Hematopoietic multipotent progenitor cell treated with erythropoietin and hydrocortisone succinate and interleukin-3 and kit ligand, for 4 days (in vitro differentiated cells): ENCODE results near the gene SPRY4.
A peak's percentile ranks its signal among the peaks of the same experiment; 100 is the strongest.
"Not testable (repeated sequence)": the region's sequence is repeated elsewhere in the genome, so short reads cannot be mapped to it uniquely, and the experiment has no call there.

Experiments used
- DNase-seq: peaks from one replicate; pipeline ENCODE4 v3.0.0-alpha.2; 2015

SPRY4 gene, protein sequence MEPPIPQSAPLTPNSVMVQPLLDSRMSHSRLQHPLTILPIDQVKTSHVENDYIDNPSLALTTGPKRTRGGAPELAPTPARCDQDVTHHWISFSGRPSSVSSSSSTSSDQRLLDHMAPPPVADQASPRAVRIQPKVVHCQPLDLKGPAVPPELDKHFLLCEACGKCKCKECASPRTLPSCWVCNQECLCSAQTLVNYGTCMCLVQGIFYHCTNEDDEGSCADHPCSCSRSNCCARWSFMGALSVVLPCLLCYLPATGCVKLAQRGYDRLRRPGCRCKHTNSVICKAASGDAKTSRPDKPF

DNA sequence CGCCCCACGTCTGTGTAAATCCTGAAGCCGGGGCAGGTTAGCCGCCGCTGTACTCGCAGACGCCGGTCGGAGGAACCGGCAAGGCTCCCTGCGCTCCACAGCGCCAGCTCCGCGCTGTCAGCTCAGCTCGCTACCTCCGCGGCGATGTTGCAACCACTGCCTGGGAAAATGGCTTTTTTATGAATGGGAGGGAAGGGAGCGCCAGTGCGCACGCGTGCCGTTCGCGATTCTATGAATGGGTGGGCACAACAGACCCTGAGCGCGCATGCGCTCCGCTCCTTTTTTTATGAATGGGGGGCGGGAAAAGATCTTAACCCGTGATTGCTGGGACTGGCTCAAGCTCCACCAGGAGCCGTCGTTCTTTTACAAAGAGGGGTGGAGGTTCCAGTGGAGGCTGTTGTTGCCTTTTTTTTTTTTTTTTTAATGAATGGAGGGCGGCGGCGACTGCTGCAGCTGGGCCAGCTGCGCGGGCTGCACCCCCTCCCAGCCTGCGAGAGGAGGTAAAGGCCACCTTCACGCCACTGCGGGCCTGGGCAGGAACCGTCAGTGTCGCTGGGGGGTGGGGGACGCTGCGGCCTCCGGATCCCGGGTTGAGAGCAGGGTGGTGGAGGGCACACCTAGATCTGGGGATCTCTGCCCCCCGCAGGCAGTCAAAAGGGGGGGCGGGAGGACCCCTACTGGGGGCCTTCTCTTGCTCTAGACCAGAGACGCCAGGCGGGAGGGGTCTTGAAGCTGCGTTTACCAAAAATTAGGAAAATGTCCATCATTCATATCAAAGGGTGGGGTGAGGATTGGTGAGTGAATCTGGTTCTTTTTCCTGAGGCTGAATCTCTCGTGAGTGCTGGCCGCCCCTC, at the start of gene SPRY4:
TSS of gene SPRY4 (minus strand) at position 151 of the 854 bp plus-strand sequence. CDS start 9,913 bp downstream, outside the sequence.
- peak; percentile 97 for DNase-seq

DNA sequence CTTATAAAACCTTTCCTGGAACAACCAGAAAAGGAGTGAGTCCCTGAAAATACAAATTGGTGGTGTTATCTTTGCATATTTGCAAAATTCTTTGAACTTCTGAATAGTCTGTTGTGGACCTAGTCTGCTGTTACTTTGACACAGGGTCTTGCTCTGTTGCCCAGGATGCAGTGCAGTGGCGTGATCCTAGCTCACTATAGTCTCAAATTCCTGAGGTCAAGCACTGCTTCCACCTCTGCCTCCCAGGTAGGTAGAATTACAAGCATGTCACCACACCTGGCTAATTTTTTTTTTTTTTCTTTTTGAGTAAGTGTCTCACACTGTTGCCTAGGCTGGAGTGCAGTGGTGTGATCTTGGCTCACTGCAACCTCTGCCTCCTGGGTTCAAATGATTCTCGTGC, 43.7 kb upstream of the SPRY4 start:
- no peak for DNase-seq

DNA sequence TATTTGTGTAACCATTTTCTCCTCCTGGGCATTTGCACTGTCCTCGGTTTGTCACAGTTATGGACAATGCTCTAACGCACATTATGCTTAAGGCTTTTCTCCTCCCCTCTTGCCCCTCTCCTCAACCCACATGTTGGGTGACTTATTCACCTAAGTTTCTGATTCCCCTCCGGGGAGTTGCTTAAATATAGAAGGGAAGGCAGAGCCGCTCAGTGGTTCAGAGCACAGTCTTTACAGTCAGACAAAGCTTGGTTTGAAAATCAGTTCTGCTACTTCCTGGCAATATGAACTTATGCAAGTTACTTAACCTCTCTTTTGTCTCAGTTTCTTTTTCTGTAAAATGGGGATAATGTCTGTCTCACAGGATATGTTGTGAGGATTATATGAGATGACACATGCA, 41.2 kb upstream of the SPRY4 start:
- no peak for DNase-seq

DNA sequence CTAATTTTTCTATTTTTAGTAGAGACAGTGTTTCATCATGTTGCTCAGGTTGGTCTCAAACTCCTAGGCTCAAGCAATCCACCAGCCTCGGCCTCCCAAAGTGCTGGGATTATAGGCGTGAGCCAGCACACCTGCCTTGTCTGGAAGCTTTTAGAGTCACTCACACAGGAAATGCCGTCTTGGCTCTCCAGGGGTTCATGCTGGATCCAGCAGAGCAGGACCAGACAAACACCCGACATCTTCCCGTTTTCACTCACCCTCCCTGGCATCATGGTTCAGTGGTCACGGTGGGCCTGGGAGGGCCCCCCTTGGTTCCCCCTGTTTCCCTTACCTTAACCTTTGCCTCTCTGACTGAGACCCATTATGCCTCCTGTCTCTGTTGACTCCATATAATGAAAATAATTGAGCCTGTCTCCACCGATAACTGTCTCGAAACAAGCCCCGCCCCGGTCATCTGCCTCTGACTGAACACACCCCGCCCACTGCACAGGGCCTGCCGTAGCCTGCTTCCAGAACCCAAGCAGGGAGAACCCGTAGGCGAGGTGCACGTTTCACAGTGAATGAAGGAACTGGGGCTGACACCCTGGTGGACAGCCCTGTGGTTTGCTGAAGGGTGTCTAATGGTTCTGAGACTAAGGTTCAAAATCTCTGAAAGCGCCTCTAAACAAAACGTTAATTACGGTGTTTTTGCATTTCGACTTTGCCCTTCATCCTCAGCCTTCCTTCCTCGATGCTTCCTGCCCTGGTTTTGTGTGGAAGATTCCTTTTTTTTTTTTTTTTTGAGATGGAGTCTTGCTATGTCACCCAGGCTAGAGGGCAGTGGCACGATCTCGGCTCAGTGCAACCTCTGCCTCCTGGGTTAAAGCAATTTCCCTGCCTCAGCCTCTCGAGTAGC, 39.7 kb upstream of the SPRY4 start:
- DNase-seq = no peak

DNA sequence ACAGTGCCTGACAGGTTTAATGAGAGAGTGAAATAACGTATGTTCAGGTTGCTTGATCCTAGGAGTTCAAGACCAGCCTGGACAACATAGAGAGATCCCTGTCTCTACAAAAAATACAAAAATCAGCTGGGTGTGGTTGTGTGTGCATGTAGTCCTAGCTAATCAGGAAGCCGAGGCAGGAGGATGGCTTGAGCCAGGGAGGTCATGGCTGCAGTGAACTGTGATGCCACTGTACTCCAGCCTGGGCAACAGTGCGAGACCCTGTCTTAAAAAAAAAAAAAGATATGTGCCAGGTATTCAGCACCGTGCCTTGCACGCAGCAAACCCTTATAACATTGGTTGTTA, 38.8 kb upstream of the SPRY4 start:
- no peak for DNase-seq

DNA sequence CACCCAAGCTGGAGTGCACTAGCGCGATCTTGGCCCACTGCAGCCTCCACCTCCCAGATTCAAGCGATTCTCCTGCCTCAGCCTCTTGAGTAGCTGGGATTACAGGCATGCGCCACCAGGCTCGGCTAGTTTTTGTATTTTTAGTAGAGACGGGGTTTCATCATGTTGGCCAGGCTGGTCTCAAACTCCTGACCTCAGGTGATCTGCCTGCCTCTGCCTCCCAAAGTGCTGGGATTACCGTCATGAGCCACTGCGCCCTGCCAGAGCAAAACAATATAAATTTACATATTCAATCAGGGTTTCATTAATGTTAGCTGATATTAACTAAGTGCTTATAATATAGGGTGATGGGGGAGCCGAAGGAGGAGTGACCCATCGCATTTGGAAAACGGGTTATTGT, 37.4 kb upstream of the SPRY4 start:
- DNase-seq = not testable (repeated sequence)

DNA sequence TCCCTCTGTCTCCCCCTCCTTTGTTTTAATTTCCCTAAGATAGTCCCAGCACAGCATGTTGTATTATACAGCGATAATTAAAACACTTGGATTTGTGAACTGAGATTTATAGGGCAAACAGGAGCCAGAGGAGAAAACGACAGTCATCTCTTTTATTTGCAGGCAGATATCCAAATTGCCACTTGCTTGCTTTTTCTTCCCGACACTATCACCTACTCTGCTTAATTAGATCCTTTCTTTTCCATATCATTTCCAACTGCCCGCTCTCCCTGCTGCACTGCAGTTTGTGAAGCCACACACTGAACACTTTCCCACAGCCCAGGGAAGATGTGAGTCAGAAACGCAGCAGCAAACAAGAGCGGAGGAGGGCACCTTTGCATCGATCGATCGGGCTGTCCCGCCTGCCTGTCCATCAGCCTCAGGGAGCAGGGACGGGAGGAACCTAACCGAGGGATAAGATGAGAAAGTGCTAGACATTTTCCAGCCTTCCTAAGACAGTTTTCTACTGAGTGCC, 35.8 kb upstream of the SPRY4 start:
- DNase-seq = no peak

DNA sequence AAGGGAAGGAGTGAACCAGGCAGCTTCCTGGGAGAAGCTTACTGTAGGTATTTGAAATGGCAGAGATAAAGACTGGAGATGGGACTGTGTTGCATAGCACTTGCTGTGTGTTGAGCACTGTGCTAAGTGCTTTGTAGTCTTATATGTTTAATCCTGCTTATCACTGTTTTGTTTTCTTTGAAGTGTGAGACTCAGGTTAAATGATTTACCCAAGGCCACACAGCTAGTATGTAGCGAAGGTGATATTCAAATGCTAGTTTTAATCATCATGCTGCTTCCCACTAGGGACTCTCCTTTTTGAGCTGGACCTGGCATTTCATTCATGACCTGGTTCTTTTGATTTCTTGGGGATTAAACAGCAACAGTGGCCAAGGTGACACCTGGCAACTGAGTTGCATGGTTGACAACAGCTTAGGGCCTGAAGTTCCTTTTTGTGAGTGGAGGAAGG, 35.3 kb upstream of the SPRY4 start:
- DNase-seq = no peak

DNA sequence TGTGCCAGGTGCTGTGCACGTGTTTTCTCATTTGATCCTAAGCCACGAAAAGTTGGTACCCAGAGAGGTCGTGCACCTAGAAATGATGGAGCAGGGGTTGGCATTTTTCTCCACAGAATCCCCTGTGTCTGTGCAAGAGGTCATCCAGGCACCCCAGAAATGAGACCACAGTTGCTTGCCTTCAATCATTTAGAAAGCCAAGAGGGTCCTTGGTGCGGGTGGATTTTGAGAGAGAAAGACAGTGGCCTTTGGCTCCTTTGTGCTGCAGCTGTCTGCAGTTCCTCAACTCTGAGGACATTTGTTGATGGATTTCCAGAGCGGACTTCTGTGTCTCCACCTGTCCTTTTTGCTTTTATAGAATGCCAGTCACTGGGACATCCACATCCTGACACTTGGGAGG, 33.8 kb upstream of the SPRY4 start:
- DNase-seq = no peak

DNA sequence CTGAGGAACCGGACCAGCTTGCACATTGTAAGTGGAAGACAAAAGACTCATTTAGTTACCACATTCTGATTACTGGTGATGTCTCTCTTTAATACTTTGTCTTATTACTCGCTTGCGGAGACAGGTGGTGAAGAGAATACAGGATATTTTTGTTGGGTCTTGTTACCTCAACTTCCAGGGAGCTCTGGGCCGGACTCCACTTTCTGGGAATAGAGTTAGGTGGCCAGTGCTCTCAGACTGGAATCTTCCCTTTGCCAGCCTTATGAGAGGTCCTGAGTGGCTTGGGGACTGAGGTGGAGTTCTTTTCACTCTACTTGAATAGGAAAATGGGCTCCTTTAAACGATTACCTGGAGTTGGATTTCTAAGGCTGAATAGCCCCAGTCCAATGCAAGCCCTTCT, 33.3 kb upstream of the SPRY4 start:
- DNase-seq = no peak

DNA sequence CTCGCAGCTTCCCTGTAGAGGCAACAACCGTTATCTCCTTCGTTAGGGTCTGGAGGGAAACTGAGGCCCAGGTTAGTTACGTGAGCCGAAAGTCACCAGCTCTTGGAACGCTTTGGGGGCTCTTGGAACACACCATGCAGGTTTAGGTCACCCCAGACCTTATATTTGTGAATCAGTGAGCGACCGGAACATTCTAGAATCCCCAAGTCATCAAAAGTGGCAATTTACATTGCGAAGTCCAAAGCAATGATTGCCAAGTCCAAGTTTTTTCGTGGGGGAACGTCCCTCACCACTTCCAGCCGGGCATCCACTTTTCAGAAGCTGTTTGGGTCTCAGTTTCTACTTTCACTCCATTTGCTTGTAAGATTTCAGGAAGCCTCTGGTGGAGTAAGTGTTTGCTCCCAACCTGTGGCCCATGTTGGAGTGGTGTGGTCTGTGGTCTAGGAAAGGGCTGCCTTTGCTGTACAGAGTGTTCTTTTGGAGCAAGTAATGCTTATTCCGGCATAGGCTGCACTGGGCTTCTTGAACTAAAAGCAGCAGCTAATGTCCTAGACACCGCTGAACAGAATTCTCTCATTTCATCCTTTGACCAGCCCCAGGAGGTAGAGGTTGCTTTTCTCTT, 32.8 kb upstream of the SPRY4 start:
- DNase-seq = peak; percentile 7

DNA sequence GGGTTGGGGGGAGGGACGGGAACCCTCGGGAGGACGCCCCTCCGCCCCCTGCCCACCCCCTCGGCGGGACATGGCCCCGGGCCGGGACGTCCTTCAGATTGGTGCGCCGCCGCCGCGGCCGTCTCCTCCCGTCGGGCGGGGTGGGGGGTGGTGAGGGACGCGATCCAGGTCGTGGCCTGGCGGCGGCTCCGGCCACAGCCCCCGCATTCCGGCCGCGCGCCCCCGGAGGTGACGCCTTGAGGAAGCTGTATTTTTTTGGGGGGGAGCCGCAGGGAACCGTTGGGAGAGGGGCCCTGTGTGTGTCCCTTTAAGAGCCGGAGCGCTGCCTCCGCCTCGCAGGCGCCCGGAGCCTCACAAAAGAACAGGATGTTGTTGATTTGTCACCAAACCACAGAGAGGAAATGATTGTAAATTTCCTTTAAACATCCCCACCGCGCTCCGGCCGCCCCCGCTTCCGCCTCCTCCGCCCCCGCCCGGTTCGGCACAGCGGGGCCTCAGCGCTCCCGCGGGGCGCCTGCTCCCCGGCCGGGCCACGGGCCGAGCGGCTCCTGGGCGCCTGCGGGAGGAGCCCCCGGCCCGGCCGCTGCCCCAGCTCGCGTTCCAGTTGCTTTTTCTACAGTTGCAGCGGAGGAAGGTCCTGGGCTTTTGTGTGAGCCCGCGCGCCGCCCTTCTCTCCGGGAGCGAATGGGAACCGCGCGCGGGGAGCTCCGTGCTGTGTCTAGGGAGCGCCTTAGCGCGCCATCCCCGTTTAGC, 32.1 kb upstream of the SPRY4 start:
- DNase-seq = peak; percentile 91

DNA sequence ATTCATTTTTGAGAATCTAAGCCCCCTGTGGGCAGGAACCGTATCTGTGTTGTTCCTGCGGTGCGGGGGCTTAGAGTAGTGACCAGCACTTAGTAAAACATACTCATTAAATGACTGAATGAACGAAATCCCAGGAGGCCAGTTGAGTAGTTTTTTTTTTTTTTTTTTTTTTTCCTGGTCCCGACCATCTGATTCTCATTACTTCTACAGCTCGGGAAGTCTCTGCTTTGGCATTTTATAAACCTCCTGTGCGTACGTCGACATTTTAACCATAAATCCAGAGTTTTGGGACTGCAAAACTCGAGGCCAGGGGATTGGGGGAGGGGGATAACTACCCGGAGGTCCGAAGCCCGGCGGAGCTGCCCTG, 31.5 kb upstream of the SPRY4 start:
- DNase-seq = no peak

DNA sequence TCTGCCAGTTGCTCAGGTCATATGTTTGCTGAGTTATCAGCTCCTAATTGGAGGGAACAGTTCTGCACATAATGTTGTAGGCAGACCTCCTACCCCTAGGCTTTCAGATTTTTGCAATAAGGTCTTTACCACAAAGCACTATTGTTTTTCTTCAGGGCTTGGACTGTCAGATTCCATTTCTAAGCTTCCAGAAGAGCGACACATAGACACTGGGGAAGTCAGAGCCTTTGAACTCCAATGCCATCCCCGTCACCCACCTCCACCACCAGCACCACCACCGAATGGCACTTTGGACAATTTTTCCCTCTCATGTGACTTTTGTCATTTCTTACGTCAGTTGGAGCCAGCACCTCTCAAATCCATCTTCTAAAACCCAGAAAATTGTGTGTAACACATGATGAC, 28.3 kb upstream of the SPRY4 start:
- DNase-seq = no peak

DNA sequence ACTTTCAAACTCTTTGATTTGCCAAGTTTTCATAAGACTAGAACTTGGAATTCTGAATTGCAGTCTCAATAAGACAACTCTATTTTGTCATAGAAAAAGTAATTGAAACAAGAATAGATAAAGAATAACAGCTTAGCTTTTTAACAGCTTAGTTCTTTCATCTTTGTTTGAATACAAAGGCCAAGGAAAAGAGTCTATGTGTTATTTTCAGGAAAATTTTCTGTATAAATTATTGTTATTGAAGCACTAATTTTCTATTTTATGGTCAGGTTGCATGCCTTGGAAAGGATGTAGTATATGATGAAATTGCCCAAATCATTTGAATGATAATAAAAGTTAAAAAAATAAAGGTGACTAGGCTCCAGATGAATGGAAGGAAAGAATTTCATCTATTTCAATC, 25.2 kb upstream of the SPRY4 start:
- DNase-seq = no peak

DNA sequence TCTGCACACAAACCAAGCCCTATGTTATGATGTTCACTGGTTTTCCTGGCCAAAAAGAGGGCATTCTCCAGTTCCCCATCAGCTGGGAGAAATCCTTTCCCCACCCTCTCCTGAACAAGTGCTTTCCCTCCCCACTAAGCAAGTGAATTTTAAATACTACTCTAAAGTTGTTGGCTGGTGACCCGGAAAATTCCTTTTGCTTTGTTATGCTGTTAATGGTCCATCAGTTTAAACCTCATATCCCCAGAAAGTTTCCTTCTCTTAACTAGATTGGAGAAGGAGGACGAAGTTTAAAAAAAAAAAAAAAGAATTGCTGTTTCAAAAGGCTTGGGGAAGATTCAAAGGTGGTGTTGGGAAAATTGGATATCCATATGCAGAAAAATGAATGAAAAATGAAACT, 21.9 kb upstream of the SPRY4 start:
- DNase-seq = no peak

DNA sequence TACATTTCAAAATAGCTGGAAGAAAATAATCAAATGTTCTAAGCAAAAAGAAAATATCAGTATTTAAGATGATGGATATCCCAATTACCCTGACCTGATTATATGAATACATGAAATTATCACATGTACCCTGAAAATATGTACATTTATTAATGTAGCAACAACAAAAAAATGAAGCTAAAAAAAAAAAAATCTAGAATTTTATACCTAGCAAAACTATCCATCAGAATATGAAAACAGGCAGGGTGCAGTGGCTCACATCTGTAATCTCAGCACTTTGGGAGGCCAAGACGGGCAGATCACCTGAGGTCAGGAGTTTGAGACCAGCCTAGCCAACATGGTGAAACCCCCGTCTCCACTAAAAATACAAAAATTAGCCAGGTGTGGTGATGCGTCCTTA, 20.1 kb upstream of the SPRY4 start:
- DNase-seq = not testable (repeated sequence)

DNA sequence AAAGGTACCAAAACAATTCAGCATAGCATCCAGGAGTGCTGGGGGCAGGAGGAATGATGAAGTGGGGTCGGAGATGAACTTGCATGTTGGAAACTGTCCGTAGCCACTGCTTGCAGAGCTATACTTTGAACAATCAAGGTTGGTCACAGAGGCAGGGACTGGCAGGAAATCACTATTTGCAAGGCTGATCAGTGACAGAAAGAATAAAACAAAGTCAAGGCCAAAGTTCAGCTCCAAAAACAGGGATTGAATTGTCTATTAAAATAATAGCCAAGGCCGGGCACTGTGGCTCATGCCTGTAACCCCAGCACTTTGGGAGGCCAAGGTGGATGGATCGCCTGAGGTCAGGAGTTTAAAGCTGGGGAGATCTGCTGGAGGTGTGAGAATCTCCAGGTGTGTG, 18.7 kb upstream of the SPRY4 start:
- no peak for DNase-seq

DNA sequence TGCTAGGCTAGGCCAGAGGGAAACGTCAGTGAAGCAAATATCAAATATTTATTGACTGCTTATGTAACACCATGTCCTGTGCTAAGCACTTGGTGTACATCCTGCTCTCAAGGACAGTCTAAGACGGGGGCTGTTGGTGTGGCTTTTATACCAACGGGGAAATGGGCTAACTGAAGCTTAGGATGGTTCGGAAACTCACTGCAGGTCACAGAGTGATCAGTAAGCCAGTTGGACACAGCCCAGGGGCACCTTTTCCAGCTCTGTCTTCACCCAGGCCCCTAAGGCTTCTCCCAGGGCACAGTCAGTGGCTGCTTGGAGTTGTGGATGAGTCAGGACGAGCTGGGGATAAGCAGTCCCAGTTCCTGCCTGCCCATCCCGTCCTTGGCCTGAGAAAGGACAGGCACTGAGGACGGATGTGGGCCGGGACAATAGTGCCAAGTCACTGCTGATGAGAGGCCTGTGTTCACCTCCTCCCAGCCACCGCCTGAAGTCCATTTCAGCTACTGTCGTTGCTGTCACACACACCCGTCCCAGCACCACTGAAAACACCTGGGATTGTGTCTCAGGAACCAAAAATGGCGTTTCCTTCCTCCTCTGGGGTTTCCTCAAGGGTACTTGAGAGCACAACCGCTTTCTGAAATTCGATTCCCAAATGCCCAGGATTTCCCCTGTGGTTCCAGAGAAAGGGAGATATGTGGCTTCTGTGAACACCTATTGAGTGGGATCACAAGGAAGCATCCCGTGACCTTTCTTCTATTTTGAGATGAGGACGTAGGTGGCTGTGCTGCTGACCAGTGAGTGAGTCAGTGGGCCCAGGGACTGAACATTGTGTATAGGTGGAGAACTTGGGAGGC, 17.5 kb upstream of the SPRY4 start:
- no peak for DNase-seq

DNA sequence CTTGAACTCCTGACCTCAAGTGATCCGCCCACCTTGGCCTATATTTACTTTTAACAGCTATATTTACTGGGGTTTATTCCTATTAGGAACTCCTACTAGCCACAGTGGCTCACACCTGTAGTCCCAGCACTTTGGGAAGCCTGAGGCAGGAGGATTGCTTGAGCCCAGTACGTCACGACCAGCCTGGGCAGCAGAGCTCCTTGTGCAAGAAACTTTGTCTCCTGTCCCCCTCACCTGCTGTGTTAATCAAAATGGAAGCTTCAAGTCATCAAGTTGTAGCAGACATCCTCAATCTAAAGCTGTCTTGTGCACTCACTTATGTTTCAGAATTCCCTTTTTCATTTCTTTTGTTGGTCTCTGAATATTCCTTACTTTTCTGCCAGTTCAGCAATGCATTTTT, 15.0 kb upstream of the SPRY4 start:
- DNase-seq = no peak

DNA sequence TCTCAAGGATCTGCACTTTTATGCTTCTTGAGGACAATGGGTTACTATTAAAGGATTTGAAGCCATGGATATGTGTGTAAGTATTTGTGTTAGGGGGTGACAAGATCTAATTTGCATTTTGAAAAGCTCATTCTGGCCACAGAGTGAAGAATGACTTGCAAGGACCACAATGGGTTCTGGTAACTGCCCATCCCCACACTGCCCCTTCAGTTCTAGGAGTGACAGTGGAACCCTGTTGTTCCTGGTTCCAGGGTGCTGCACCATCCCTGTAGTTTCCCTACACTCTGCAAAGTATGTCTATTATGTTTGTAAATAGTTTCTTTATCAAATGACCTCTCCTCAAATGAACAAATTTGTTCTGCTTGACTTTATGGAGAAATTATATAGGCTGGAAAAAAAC, 9.7 kb upstream of the SPRY4 start:
- DNase-seq = no peak
